HepG2 (cell line): ENCODE results near the gene DNPH1. TPM values are rescaled to one million over a fixed set of nuclear protein-coding genes. Genes with fewer than 3 reads are reported as not detected.

Experiments used
- ATAC-seq: fragments of 200-7000 bp; cut with Tn5 transposase; 3 replicates; pipeline ENCODE4 v1.9.1; 2020; ENCODE audit warnings: mild to moderate bottlenecking, moderate library complexity
- BruUV-seq: library from RNA; stranded (reverse); fragments of 400-500 nt; replicated peaks from 2 replicates; lab custom pipeline; 2021; lab: Mats Ljungman, UMichigan
- CTCF ChIA-PET: fragments of 300-600 bp; formaldehyde crosslinking; extraction: SDS; loops from one replicate; lab custom pipeline; 2021; ENCODE audit warnings: low total read pairs, inconsistent platforms, low intra/inter-chr PET ratio; lab: Yijun Ruan, JAX
- POLR2A ChIA-PET: fragments of 350-600 bp; sonication (Branson Sonifier 250); formaldehyde crosslinking; loops from one replicate; lab custom pipeline; 2020; ENCODE audit warnings: antibody characterized with exemption, inconsistent platforms; lab: Yijun Ruan, JAX
- DNase-seq: peaks from one replicate; pipeline ENCODE4 v3.0.0-alpha.2; 2015; ENCODE audit warnings: low spot score
- FAIRE-seq: peaks from 3 replicates; lab custom pipeline; 2011; peaks lifted over from hg19 to GRCh38; lab: Jason Lieb, UNC
- H2AFZ ChIP-seq: one replicate; pipeline ENCODE4 v1.6.1; 2011; ENCODE audit warnings: low read length, inconsistent platforms
- H3K27ac ChIP-seq: fragments of 300-600 bp; 3 replicates; pipeline ENCODE4 v1.8.0; 2011; ENCODE audit warnings: mixed run types, mild to moderate bottlenecking, mixed read lengths, low read length, inconsistent platforms; ENCODE audit not compliant: insufficient read depth; ENCODE audit errors: extremely low read length
- H3K27me3 ChIP-seq, 2 experiments: fragments of 200-600 bp in 1 of 2; 2 replicates in 1 of 2; 3 replicates in 1 of 2; pipeline versions ENCODE4 v1.6.0 to v1.8.0; 2011; ENCODE audit warnings: low read length in 2 of 2, mild to moderate bottlenecking in 2 of 2, moderate library complexity in 2 of 2, inconsistent platforms in 1 of 2; ENCODE audit not compliant: insufficient read depth in 2 of 2, control insufficient read depth in 1 of 2
- H3K36me3 ChIP-seq, 2 experiments: fragments of 200-600 bp in 1 of 2; replicated peaks in 1 of 2; 2 replicates in 1 of 2; 3 replicates in 1 of 2; pipeline versions ENCODE4 v1.5.1 to v1.8.0; 2011; ENCODE audit warnings: low read length in 2 of 2, inconsistent platforms in 1 of 2; ENCODE audit not compliant: insufficient read depth in 2 of 2, control insufficient read depth in 1 of 2
- H3K4me1 ChIP-seq: 2 replicates; pipeline ENCODE4 v1.5.1; 2012; ENCODE audit warnings: low read length, inconsistent platforms; ENCODE audit not compliant: insufficient read depth
- H3K4me2 ChIP-seq: 2 replicates; pipeline ENCODE4 v1.6.0; 2011; ENCODE audit warnings: low read depth, low read length, inconsistent platforms
- H3K4me3 ChIP-seq, 3 experiments: fragments of 200-600 bp in 1 of 3; sonication (generic), shearing (Covaris generic) in 1 of 3; replicated peaks in 1 of 3; 2 replicates each; pipeline ENCODE4 v1.5.1; 2011 to 2016; ENCODE audit warnings: low read length in 3 of 3, inconsistent platforms in 2 of 3, low read depth in 2 of 3, mild to moderate bottlenecking in 2 of 3, control low read depth in 1 of 3, mixed read lengths in 1 of 3; ENCODE audit not compliant: insufficient read depth in 1 of 3
- H3K79me2 ChIP-seq: one replicate; pipeline ENCODE4 v1.6.1; 2011; ENCODE audit warnings: low read length, inconsistent platforms; ENCODE audit not compliant: insufficient read depth
- H3K9ac ChIP-seq: 2 replicates; pipeline ENCODE4 v1.6.0; 2011; ENCODE audit warnings: mild to moderate bottlenecking, low read depth, low read length, inconsistent platforms; ENCODE audit not compliant: insufficient read depth
- H3K9me3 ChIP-seq: 2 replicates; pipeline ENCODE4 v1.5.1; 2012; ENCODE audit warnings: mild to moderate bottlenecking, low read length
- H4K20me1 ChIP-seq: 2 replicates; pipeline ENCODE4 v1.6.0; 2011; ENCODE audit warnings: inconsistent platforms, mild to moderate bottlenecking, low read length, moderate library complexity; ENCODE audit not compliant: insufficient read depth
- AGO2 ChIP-seq: fragments of 200-400 bp; formaldehyde crosslinking; optimal IDR thresholded peaks from 2 replicates; pipeline ENCODE3; 2017; ENCODE audit warnings: mild to moderate bottlenecking, low read depth, low read length, moderate library complexity
- CEBPB ChIP-seq: IDR thresholded peaks from 2 replicates; pipeline ENCODE4 v1.6.1; 2011; ENCODE audit warnings: low read depth, low read length, improper control_type of control experiment, borderline replicate concordance
- GFI1 ChIP-seq: sonication (generic); formaldehyde crosslinking; IDR thresholded peaks from 2 replicates; pipeline ENCODE4 v1.5.0; 2020; ENCODE audit warnings: missing genetic modification reagents, mild to moderate bottlenecking, borderline replicate concordance
- HINFP ChIP-seq: sonication (generic); formaldehyde crosslinking; IDR thresholded peaks from 2 replicates; pipeline ENCODE4 v1.4.0; 2020; ENCODE audit warnings: low read depth, mild to moderate bottlenecking, missing genetic modification reagents
- MAFG ChIP-seq: sonication (generic); formaldehyde crosslinking; IDR thresholded peaks from 2 replicates; pipeline ENCODE4 v1.5.1; 2020; ENCODE audit warnings: mild to moderate bottlenecking, missing genetic modification reagents
- POLR2AphosphoS2 ChIP-seq: IDR thresholded peaks from 2 replicates; pipeline ENCODE4 v1.6.1; 2011; ENCODE audit warnings: low read depth, low read length, improper control_type of control experiment
- RBFOX2 ChIP-seq: fragments of 200-400 bp; formaldehyde crosslinking; IDR thresholded peaks from 2 replicates; pipeline ENCODE4 v1.6.1; 2017; ENCODE audit warnings: low read depth, mild to moderate bottlenecking, low read length
- ZFP36 ChIP-seq: fragments of 150-350 bp; IDR thresholded peaks from 2 replicates; pipeline ENCODE4 v1.6.1; 2018; ENCODE audit warnings: borderline replicate concordance, low read length, low read depth; ENCODE audit not compliant: partially characterized antibody
- ZNF326 ChIP-seq: sonication (generic); formaldehyde crosslinking; IDR thresholded peaks from 2 replicates; pipeline ENCODE4 v1.4.0; 2020; ENCODE audit warnings: missing genetic modification reagents, borderline replicate concordance
- ZNF430 ChIP-seq: sonication (generic); formaldehyde crosslinking; IDR thresholded peaks from 2 replicates; pipeline ENCODE4 v1.9.0; 2021; ENCODE audit warnings: mild to moderate bottlenecking, missing genetic modification reagents
- ZNF761 ChIP-seq: sonication (generic); formaldehyde crosslinking; conservative IDR thresholded peaks from 2 replicates; pipeline ENCODE4 v1.4.0; 2020; ENCODE audit warnings: mild to moderate bottlenecking, missing genetic modification reagents
- WGBS: methylation state at CpG from one replicate; pipeline ENCODE4 v1.1.6; 2017; ENCODE audit warnings: low lambda C conversion rate; 5-methylcytosine and 5-hydroxymethylcytosine counted together
- in situ Hi-C: cut with HindIII; loops from 2 replicates; pipeline ENCODE4 v1.10.0; 2017; ENCODE audit warnings: low pct_unique_long_range_greater_than_20kb; ENCODE audit not compliant: extremely low pct_ligation_motif_present
- intact Hi-C: fragments of 100-400 bp; cut with micrococcal nuclease; formaldehyde crosslinking; loops from one replicate; pipeline ENCODE4 v1.10.0; 2022; ENCODE audit not compliant: unreplicated experiment
- polyA plus RNA-seq, 8 experiments: library from polyadenylated mRNA; depleted of rRNA in 3 of 8; stranded (reverse) in 7 of 8; unstranded in 1 of 8; fragments of >200 nt; fragmentation: Illumina TruSeq in 4 of 8; extraction: Trizol in 4 of 8; gene quantifications; 2 replicates each; pipeline versions ENCODE4 v1.2.1 to v1.2.3, GENCODE V29; 2011 to 2016; ENCODE audit warnings: low read depth in 4 of 8, missing spikeins in 1 of 8, mixed read lengths in 1 of 8; ENCODE audit not compliant: insufficient read depth in 1 of 8
- total RNA-seq, 5 experiments: library from RNA; depleted of rRNA; stranded (reverse); fragments of >200 nt; fragmentation: Illumina TruSeq; extraction: Trizol; gene quantifications; 2 replicates each; pipeline ENCODE4 v1.2.3, GENCODE V29; 2016; ENCODE audit warnings: low read depth in 1 of 5

DNPH1 gene
- total and polyA plus RNA-seq, 2 of the 13 experiments (the other 11 are each of a cell fraction or from before 2014, with no cell fraction given): 56.5 to 75.1 TPM

- no peaks in the 10 kb centered on the region for H3K9me3 ChIP-seq
- ATAC-seq (peak; percentile 10), FAIRE-seq (no peak)
- in situ Hi-C loops: no loop called here
- H2AFZ ChIP-seq: no peak overlapping the region
- POLR2A ChIA-PET: interaction anchor here (1.3 to 2.1 kb wide), 3 partner anchors 48 to 189 kb away, joined by 3 to 11 read pairs (median 5); partner anchors contain the start of genes DNPH1, KLC4, MRPL2 and ZNF318
- 89% methylated on average over 5 of the region's 5 CpGs for WGBS
- no peaks in the 10 kb centered on the region for H4K20me1 ChIP-seq
- H3K36me3 ChIP-seq: peaks cover 21 to 29% of the 10 kb centered on the region in 2 experiments
- no peaks in the 10 kb centered on the region; a peak in 1 of 5 replicates for H3K27me3 ChIP-seq
- BruUV-seq: no TSS peak
- H3K4me3 ChIP-seq: no peak overlapping the region
- CTCF ChIA-PET: no interaction called here
- peak overlapping the region; percentile 80; the same call in 1 of the 2 replicates for H3K9ac ChIP-seq
- H3K27ac ChIP-seq: peak overlapping the region; percentile 58
- TF ChIP-seq ZNF326 (CRISPR knock-in tag) (0 out of 2 replicates have a peak, but pooled peaks have one; percentile 43), ZNF430 (no peak), POLR2AphosphoS2 (0 out of 2 replicates have a peak, but pooled peaks have one; percentile 57), ZFP36 (no peak)
- TF ChIP-seq, all 625 proteins: peak for 2
- Histone ChIP-seq H3K4me1 (peaks cover 22% of the 10 kb centered on the region), H3K4me2 (no peak overlapping the region), H3K79me2 (no peaks in the 10 kb centered on the region)
- no peak for DNase-seq
- intact Hi-C loops: no loop called here
Observed at GRCh38 chr6:43180985-43181384, 48.3 kb downstream of the DNPH1 start.

GRCh38 chr6:43180058-43180457 lies 49.2 kb downstream of the DNPH1 start:
- 81% methylated on average over 7 of the region's 7 CpGs for WGBS
- Histone ChIP-seq H3K4me1 (peaks cover 27% of the 10 kb centered on the region), H3K79me2 (peaks cover 9% of the 10 kb centered on the region), H3K27me3 (no peaks in the 10 kb centered on the region; a peak in 1 of 5 replicates), H3K4me2 (no peak overlapping the region), H3K9ac (no peak overlapping the region), H3K36me3 (peaks cover 28 to 38% of the 10 kb centered on the region in 2 experiments), H2AFZ (no peak overlapping the region), H3K9me3 (no peaks in the 10 kb centered on the region), H3K27ac (no peak overlapping the region), H3K4me3 (no peak overlapping the region), H4K20me1 (peaks cover 9% of the 10 kb centered on the region)
- CTCF ChIA-PET: no interaction called here
- no TSS peak for BruUV-seq
- no peak for DNase-seq
- TF ChIP-seq CEBPB: no peak
- TF ChIP-seq GFI1: no peak
- peak; percentile 13 for TF ChIP-seq AGO2
- no peak for TF ChIP-seq ZNF761 (CRISPR knock-in tag)
- no peak for TF ChIP-seq HINFP (CRISPR knock-in tag)
- TF ChIP-seq RBFOX2: 0 out of 2 replicates have a peak, but pooled peaks have one; percentile 21
- no peak for TF ChIP-seq MAFG
- POLR2A ChIA-PET: interaction anchor here (0.7 to 1.5 kb wide), 2 partner anchors 9 to 121 kb away, joined by 3 to 4 read pairs; partner anchors contain the start of genes KLC4, MRPL2 and SRF
- in situ Hi-C loops (no loop called here), intact Hi-C loops (no loop called here)
- no peak for FAIRE-seq
- no peak for ATAC-seq
